Measurements from ENCODE around the gene CYP4F22. TPM values are rescaled to one million over a fixed set of nuclear protein-coding genes. Genes with fewer than 3 reads are reported as not detected.

CYP4F22 gene
- total RNA-seq, 1 experiment from 2014 or later: 4.9 TPM

- ATAC-seq: no peak
- no peaks in the 10 kb centered on the region for H3K36me3 ChIP-seq (ENCODE audit: control insufficient read depth in 1 of 2, insufficient read depth in 2 of 2, low read length in 2 of 2)
- RAD21 ChIA-PET (ENCODE audit: low non-redundant PET in 1 of 2, low total read pairs in 2 of 2, uncharacterized antibody in 2 of 2, unreplicated experiment in 2 of 2): no interaction called here
- no peaks in the 10 kb centered on the region for H3K4me1 ChIP-seq (ENCODE audit: control insufficient read depth in 1 of 2, insufficient read depth in 2 of 2, low read length in 2 of 2)
- H3K4me3 ChIP-seq (replicated peaks in 1 of 2; ENCODE audit: low read depth in 1 of 2, low read length in 2 of 2): no peak overlapping the region
- BruUV-seq (replicated peaks): no TSS peak
- no peaks in the 10 kb centered on the region for H3K9me3 ChIP-seq (ENCODE audit: control insufficient read depth in 1 of 2, insufficient read depth in 1 of 2, low read depth in 1 of 2, low read length in 2 of 2)
- POLR2A ChIA-PET: no interaction called here
- no peak for DNase-seq (ENCODE audit: low read depth, low spot score)
- H3K27ac ChIP-seq (ENCODE audit: low read depth, low read length): no peak overlapping the region
- CTCF ChIA-PET: no interaction called here
- intact Hi-C loops (cut with micrococcal nuclease): no loop called here
- no peaks in the 10 kb centered on the region for H3K27me3 ChIP-seq (ENCODE audit: insufficient read depth, low read length)
- no peak overlapping the region for H2AFZ ChIP-seq (ENCODE audit: low read depth, low read length, poor library complexity, severe bottlenecking)
- no peak for TF ChIP-seq FOSL1 (IDR thresholded peaks at IDR 0.05; ENCODE audit: low read depth)
- no peak for TF ChIP-seq SP1 (IDR thresholded peaks at IDR 0.05; ENCODE audit: low read depth)
- no peak for TF ChIP-seq CBX3 (IDR thresholded peaks at IDR 0.05; ENCODE audit: low read depth)
- no peak for TF ChIP-seq REST (IDR thresholded peaks at IDR 0.05; ENCODE audit: low read depth)
- TF ChIP-seq TCF7L2 (IDR thresholded peaks at IDR 0.05; ENCODE audit: borderline replicate concordance, extremely low read depth, insufficient read depth, insufficient read length): no peak
- no peak for TF ChIP-seq EZH2 (IDR thresholded peaks at IDR 0.05)
- no peak for TF ChIP-seq SRF (IDR thresholded peaks at IDR 0.05; ENCODE audit: low read depth)
- no peak for TF ChIP-seq ZNF274 (IDR thresholded peaks at IDR 0.05; ENCODE audit: low read depth, low read length)
- no peak for TF ChIP-seq YY1 (IDR thresholded peaks at IDR 0.05; ENCODE audit: extremely low read depth, insufficient replicate concordance, low read depth, low read length)
- no peak for TF ChIP-seq ATF3 (IDR thresholded peaks at IDR 0.05)
- TF ChIP-seq MAX (IDR thresholded peaks at IDR 0.05): no peak
- TF ChIP-seq ZBTB33 (IDR thresholded peaks at IDR 0.05; ENCODE audit: extremely low read depth, insufficient replicate concordance, low read length): no peak
- TF ChIP-seq ZFX (IDR thresholded peaks at IDR 0.05): no peak
- TF ChIP-seq EGR1 (IDR thresholded peaks at IDR 0.05; ENCODE audit: low read depth): no peak
- H3K9me2 ChIP-seq (ENCODE audit: insufficient read depth): no peaks in the 10 kb centered on the region
- H4K20me1 ChIP-seq (ENCODE audit: insufficient read depth): no peaks in the 10 kb centered on the region
- H3K9ac ChIP-seq (ENCODE audit: low read length): no peak overlapping the region
- H3K4me2 ChIP-seq (ENCODE audit: low read length): no peak overlapping the region
- H3K79me2 ChIP-seq (ENCODE audit: insufficient read depth, low read length): no peaks in the 10 kb centered on the region
Measured at GRCh38 chr19:15475611-15476010, 32.7 kb upstream of the CYP4F22 start.

Measured in HCT116 (cell line).